NOMO-1 treated with DMSO at 0.1 percent for 48 hours (cell line): ENCODE data around the gene IFT57.
"Not testable (repeated sequence)": the region's sequence is repeated elsewhere in the genome, so short reads cannot be mapped to it uniquely, and the experiment has no call there.

Experiments used
- DNase-seq: peaks from one replicate; lab custom pipeline; 2025; ENCODE audit not compliant: unreplicated experiment; lab: John Stamatoyannopoulos, UW

The IFT57 gene

GRCh38 chr3:108221911-108222852 is at the start of gene IFT57:
Gene IFT57 (minus strand): TSS chr3:108222424. CDS start chr3:108222322, 102 bp downstream.
- peak; percentile 97 for DNase-seq

- DNase-seq, result no peak
Observed at GRCh38 chr3:108271626-108272025, 49.4 kb upstream of the IFT57 start.

- DNase-seq, result not testable (repeated sequence)
Observed at GRCh38 chr3:108268235-108268634, 46.0 kb upstream of the IFT57 start.

GRCh38 chr3:108264534-108265298 is 42.5 kb upstream of the IFT57 start:
- DNase-seq, result not testable (repeated sequence)

GRCh38 chr3:108255131-108255530 is 32.9 kb upstream of the IFT57 start:
- DNase-seq, result no peak

GRCh38 chr3:108251844-108252243 is 29.6 kb upstream of the IFT57 start:
- no peak for DNase-seq

GRCh38 chr3:108251265-108251664 is 29.0 kb upstream of the IFT57 start:
- DNase-seq, result no peak

GRCh38 chr3:108250626-108251025 is 28.4 kb upstream of the IFT57 start:
- no peak for DNase-seq

GRCh38 chr3:108243243-108243642 is 21.0 kb upstream of the IFT57 start:
- DNase-seq, result no peak

GRCh38 chr3:108242776-108243175 is 20.6 kb upstream of the IFT57 start:
- no peak for DNase-seq

GRCh38 chr3:108241721-108242120 is 19.5 kb upstream of the IFT57 start:
- no peak for DNase-seq

GRCh38 chr3:108241146-108241545 is 18.9 kb upstream of the IFT57 start:
- DNase-seq, result no peak

GRCh38 chr3:108239082-108239481 is 16.9 kb upstream of the IFT57 start:
- no peak for DNase-seq

GRCh38 chr3:108235290-108235689 is 13.1 kb upstream of the IFT57 start:
- DNase-seq, result no peak

GRCh38 chr3:108234387-108234957 is 12.2 kb upstream of the IFT57 start:
- DNase-seq, result no peak

- no peak for DNase-seq
Observed at GRCh38 chr3:108228286-108228685, 6.1 kb upstream of the IFT57 start.

- peak; percentile 75 for DNase-seq
Observed at GRCh38 chr3:108227131-108227530, 4.9 kb upstream of the IFT57 start.

- no peak for DNase-seq
Observed at GRCh38 chr3:108225221-108225620, 3.0 kb upstream of the IFT57 start.

- peak; percentile 80 for DNase-seq
Observed at GRCh38 chr3:108223928-108224327, 1.7 kb upstream of the IFT57 start.

- DNase-seq, result peak; percentile 21
Observed at GRCh38 chr3:108222853-108223565, 785 bp upstream of the IFT57 start.

GRCh38 chr3:108221393-108221792 is 831 bp downstream of the IFT57 start:
- no peak for DNase-seq
